SW480 (cell line): Measurements from ENCODE around the gene MPRIP.
"Not testable (repeated sequence)": the region's sequence is repeated elsewhere in the genome, so short reads cannot be mapped to it uniquely, and the experiment has no call there.

ENCODE experiments used
- DNase-seq: peaks from one replicate; pipeline ENCODE4 v3.0.0-alpha.2; 2016; ENCODE audit warnings: low spot score

The MPRIP gene

DNA sequence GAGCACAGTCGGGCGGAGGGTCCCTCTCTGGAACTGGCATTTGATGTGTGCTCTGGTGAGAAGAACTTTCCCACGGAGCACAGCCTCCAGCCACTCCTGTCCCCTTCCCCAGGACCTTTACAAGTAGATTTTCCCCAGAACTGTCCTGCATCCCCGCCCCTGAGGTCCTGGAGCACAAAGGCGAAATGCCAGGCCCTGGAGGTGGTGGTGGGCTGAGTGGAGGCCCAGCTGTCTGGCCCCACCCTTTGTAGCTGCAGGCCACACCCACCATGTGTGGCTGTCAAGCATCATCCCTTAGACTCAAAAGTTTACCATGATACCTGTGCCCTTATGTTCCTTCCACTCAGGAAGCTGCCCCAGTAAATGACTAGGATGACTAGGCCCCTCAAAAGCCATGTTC lies 126.1 kb downstream of the MPRIP start:
- DNase-seq: no peak

- no peak for DNase-seq
Measured at GRCh38 chr17:17169396-17169795, 127.1 kb downstream of the MPRIP start.

DNA sequence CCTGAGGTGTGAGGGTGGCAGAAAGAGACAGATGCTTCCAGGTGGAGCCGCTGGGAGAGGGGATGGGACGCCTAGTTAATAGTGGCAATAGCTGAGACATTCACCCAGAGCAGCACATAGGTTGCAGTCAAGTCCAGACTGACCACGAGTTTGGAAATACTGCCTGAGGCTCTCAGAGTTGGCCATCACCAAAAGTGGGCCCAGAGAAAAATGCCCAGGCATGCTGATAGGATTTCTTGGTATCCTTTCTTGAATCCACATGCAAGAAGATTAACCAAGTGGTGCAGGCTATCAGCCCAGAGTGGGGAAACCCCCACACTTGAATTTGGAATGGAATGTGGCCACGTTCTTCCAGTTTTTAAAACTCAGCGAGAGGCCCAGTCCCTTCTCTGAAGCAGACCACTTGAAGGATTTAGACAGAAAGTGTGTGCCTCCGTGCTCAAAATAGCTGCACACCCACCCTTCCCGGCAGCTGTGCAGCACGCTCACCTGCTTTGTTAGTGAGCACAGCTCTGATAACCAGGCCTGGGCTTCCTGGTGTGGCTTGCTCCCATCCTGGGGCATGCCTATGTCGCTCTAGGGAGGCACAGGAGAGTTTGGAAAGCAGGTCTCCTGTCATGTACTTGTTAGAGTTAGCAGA lies 128.2 kb downstream of the MPRIP start:
- no peak for DNase-seq

DNA sequence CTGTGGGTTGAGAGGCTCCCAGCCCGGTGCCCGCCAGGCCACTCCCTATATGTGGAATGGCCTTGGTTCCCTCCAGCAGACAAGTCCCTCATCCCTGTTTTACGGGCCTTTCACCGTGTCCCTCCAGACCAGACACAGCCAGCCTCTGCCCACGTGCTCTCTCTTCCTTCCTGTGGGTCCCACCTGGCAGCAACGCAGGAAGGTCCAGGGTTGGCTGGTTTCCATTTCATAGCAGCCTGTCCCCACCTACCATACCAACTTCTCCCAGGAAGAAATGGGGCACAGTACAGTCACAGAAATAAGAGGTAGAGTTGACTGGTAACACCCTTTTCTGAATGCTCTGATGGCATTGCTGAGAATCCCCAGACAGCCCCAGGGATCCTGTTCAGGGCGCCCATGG lies 128.9 kb downstream of the MPRIP start:
- no peak for DNase-seq

DNA sequence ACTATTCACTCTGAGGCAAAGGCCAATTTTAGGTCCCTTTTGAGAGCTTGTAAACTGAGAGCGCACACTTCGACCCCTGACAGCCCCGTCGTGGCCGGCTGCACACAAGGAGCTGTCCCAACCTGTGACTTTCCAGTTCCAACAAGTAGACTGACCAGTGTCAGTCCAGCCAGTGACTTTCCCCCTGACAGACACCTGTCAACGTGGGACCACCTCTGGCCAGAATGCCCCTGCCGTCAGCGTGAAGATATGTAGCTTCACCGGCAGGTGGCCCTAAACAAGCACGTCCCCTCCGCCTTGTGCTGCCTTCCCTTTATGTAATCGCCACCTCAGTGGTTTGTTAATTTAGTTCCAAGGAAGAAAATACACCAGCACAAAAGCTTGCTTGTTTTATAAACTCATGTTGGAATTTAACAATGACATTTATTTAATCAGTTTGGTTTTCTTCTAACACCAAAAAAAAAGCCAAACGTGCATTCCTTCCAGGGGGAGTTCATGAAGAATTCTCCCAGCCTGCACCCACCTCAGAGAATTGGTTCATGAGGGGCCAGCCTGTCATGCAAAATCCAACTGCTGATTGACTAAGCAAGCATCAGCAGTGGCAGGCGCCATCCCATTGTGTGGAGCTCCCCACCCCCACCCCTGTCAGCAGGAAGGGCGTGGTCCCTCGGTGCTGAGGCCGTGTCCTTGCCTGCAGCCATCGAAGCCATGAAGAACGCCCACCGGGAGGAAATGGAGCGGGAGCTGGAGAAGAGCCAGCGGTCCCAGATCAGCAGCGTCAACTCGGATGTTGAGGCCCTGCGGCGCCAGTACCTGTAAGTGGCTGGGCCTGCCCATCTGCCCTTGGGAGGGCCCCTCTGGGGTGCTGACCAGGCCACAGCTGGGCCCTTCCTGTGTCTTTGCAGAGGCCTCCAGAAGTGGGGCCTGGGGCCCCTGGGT lies 130.0 kb downstream of the MPRIP start:
- DNase-seq: no peak

GRCh38 chr17:17172990-17173389 lies 130.7 kb downstream of the MPRIP start:
- DNase-seq: no peak

GRCh38 chr17:17173921-17174320 lies 131.7 kb downstream of the MPRIP start:
- DNase-seq: no peak

DNA sequence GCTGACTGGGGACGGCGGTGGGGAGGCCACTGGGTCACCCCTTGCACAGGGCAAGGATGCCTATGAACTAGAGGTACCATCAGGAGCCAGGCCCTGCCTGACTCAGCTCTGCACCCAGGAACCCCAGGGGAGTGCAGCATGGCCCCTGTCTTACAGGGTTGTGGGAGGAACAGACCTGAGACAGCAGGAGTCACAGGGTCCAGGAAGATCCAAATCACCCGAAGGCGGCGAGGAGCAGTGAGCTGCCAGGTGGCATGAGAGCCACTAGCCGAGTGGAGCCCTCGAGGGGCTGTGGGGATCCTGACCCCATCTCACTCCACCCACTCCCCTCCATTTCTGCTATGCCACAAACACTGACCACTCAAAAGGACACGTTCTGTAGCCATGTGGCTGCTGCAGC lies 133.1 kb downstream of the MPRIP start:
- no peak for DNase-seq

GRCh38 chr17:17175917-17176316 lies 133.7 kb downstream of the MPRIP start:
- no peak for DNase-seq

DNA sequence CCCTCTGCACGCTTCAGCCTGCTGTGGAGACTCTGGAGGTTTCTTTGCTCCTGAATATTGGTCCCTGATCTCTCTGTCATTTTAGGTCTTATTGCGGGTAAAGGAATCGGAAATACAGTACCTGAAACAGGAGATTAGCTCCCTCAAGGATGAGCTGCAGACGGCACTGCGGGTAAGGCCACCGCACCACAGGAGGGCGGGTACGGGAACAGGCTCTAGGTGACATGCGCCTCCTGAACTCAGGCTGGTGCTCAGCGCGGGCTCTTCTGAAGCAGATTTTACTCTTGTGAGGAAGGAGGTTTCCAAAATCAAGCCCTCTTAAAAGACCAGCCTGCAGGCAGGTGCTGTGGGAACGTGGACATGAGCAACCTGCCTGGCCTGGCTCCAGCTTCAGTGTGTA lies 134.1 kb downstream of the MPRIP start:
- DNase-seq: no peak

- no peak for DNase-seq
Measured at GRCh38 chr17:17177176-17177575, 134.9 kb downstream of the MPRIP start.

DNA sequence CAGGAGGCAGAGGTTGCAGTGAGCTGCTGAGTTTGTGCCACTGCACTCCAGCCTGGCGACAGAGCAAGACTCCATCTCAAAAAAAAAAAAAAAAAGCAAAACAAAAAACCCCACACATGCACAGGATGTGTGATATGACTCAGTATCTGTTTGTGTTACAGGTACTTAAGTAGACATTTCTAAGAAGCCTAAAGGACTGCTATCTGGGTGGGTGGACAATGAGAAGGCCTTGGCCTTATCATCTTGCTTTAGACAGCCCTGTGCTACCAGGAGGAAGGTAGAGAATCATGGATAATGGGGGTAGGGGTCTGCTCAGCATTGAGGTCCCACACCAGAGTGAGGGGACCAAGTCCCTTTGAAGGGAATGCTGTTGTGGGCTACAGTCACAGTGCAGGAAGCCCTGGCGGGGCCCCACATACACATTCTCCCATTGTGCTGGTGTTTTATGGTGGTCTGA lies 137.1 kb downstream of the MPRIP start:
- DNase-seq: no peak

DNA sequence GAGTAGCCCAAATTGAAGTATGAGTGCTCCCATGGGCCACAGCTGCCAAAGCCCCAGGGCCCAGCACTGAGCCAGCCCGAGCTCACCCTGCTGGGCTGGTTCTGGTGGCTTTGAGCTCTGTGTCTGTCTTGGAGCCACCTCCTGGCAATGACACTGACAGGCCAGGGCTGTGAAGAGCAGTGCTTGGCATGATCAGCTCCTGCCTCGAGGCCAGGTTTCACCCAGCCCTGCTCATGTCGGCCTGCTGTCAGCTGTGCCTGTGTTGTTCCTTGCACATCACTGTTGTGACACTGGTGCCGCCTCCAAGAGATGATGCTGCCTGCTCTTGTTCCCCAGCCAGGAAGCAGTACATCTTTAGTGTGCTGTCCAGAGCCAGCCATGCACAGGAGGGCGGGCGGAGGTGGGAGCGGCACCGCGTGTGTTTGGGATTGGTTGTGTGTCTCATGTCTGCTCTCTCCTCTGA lies 137.9 kb downstream of the MPRIP start:
- DNase-seq: no peak

DNA sequence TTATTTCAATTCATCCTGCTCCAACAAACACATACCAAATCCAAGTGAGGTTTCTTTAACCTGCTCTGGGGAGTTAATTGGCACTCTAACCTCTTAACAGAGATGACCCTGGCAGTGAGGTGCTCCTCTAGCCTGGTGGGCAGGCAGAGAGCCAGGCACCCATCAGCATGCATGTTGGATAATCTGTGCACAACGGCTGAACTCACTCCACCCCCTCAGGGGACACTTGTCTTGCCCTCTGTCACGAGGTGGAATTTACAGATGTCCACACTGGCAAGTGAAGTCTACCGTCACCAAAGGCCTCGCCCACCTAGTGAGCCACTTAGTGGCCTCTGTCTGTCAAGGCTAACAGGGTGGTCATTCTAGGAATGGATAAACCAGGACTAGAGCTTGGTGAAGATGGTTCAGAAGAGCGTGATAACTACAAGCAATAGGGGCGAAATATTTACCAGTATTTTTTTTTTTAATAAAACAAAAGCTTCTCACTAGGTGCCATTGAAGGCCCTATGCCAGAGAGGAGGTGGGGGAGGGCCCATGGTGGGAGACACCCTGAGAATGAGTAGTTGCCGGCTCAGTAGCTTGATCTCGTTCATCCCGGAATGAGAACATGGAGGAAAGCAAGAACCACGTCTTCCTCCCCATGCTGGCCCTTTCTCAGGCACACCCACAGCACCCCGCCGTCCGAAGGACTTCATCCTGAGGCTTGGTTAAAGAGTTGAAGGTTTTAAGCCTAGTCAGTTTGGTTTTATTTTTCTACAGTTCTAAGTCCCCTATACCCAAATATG lies 138.7 kb downstream of the MPRIP start:
- DNase-seq: no peak

GRCh38 chr17:17181666-17182597 lies 139.7 kb downstream of the MPRIP start:
- no peak for DNase-seq

GRCh38 chr17:17182598-17183136 lies 140.4 kb downstream of the MPRIP start:
- no peak for DNase-seq

DNA sequence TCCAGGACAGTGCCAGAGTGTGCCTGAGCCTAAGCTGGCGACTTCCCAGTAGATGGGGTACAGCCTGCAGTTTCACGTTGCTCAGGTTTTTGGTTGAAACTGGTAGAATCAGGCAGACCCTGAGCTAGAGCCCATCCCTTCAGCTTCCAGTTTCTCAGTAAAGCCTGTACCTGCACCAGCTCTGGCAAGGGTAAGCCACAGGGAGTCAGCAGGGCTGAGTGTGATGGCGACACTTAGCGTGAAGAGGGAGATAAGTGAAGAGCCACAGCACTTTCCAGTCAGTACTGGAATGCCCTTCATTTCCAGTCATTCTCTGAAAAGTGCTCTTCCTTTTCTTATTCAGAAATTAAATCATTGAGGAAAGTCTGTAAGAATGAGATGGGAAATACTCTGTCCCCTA lies 141.5 kb downstream of the MPRIP start:
- no peak for DNase-seq

- not testable (repeated sequence) for DNase-seq
Measured at GRCh38 chr17:17184985-17185757, 142.9 kb downstream of the MPRIP start.

- no peak for DNase-seq
Measured at GRCh38 chr17:17186051-17186450, 143.8 kb downstream of the MPRIP start.
